Neuronal stem cell (in vitro differentiated cells): ENCODE measurements around the gene KIAA0825.
"Not testable (repeated sequence)": the region's sequence is repeated elsewhere in the genome, so short reads cannot be mapped to it uniquely, and the experiment has no call there.

Experiments
- DNase-seq: peaks from one replicate; pipeline ENCODE4 v3.0.0-alpha.2; 2013; ENCODE audit warnings: low spot score
- H2AFZ ChIP-seq: one replicate; pipeline ENCODE4 v1.6.1; 2013; ENCODE audit warnings: mild to moderate bottlenecking, low read length, inconsistent platforms
- H2AK5ac ChIP-seq: 2 replicates; pipeline ENCODE4 v1.6.1; 2013; ENCODE audit warnings: low read depth, mild to moderate bottlenecking, inconsistent platforms, low read length, moderate library complexity, mixed read lengths
- H2BK120ac ChIP-seq: 2 replicates; pipeline ENCODE4 v1.6.1; 2013; ENCODE audit warnings: low read depth, mild to moderate bottlenecking, inconsistent platforms, low read length, moderate library complexity, mixed read lengths
- H2BK12ac ChIP-seq: one replicate; pipeline ENCODE4 v1.6.1; 2013; ENCODE audit warnings: low read length, inconsistent platforms
- H2BK15ac ChIP-seq: 2 replicates; pipeline ENCODE4 v1.6.1; 2013; ENCODE audit warnings: mild to moderate bottlenecking, low read length, inconsistent platforms, mixed read lengths
- H2BK5ac ChIP-seq: one replicate; pipeline ENCODE4 v1.6.1; 2013; ENCODE audit warnings: inconsistent platforms, mild to moderate bottlenecking, low read length, moderate library complexity
- H3K14ac ChIP-seq: one replicate; pipeline ENCODE4 v1.6.1; 2013; ENCODE audit warnings: low read length, inconsistent platforms
- H3K18ac ChIP-seq: 2 replicates; pipeline ENCODE4 v1.6.1; 2013; ENCODE audit warnings: low read length, inconsistent platforms
- H3K23ac ChIP-seq: 2 replicates; pipeline ENCODE4 v1.6.1; 2013; ENCODE audit warnings: low read depth, mild to moderate bottlenecking, mixed read lengths, low read length, inconsistent platforms; ENCODE audit not compliant: poor library complexity
- H3K27ac ChIP-seq: replicated peaks from 3 replicates; pipeline ENCODE4 v1.5.1; 2013; ENCODE audit warnings: low read length, inconsistent platforms
- H3K27me3 ChIP-seq, 3 experiments: 2 replicates each; pipeline ENCODE4 v1.6.1; 2013; ENCODE audit warnings: low read length in 3 of 3, mild to moderate bottlenecking in 2 of 3, inconsistent platforms in 1 of 3, low read depth in 1 of 3, mixed read lengths in 1 of 3, moderate library complexity in 1 of 3; ENCODE audit not compliant: control insufficient read depth in 3 of 3, insufficient read depth in 3 of 3
- H3K36me3 ChIP-seq, 2 donors: replicated peaks in 1 of 2; 2 replicates each; pipeline ENCODE4 v1.6.1; 2013; ENCODE audit warnings: low read length in 2 of 2; ENCODE audit not compliant: control insufficient read depth in 2 of 2, insufficient read depth in 2 of 2
- H3K4ac ChIP-seq: 2 replicates; pipeline ENCODE4 v1.6.1; 2013; ENCODE audit warnings: inconsistent platforms, mild to moderate bottlenecking, low read length, moderate library complexity
- H3K4me1 ChIP-seq, 2 donors: 1 replicate in 1 of 2; 2 replicates in 1 of 2; pipeline ENCODE4 v1.6.1; 2013; ENCODE audit warnings: low read length in 2 of 2, low read depth in 1 of 2; ENCODE audit not compliant: control insufficient read depth in 2 of 2, insufficient read depth in 1 of 2
- H3K4me2 ChIP-seq: one replicate; pipeline ENCODE4 v1.6.1; 2013; ENCODE audit warnings: mild to moderate bottlenecking, low read length, inconsistent platforms; ENCODE audit not compliant: insufficient read depth, poor library complexity, severe bottlenecking
- H3K4me3 ChIP-seq, 2 donors: 2 replicates each; pipeline ENCODE4 v1.5.1; 2013; ENCODE audit warnings: low read length in 2 of 2, mild to moderate bottlenecking in 2 of 2, inconsistent platforms in 1 of 2, moderate library complexity in 1 of 2
- H3K79me1 ChIP-seq: one replicate; pipeline ENCODE4 v1.6.1; 2013; ENCODE audit warnings: low read depth, mild to moderate bottlenecking, inconsistent platforms, low read length, moderate library complexity
- H3K9ac ChIP-seq: one replicate; pipeline ENCODE4 v1.6.1; 2013; ENCODE audit warnings: mild to moderate bottlenecking, low read depth, low read length, inconsistent platforms; ENCODE audit not compliant: poor library complexity
- H3K9me3 ChIP-seq, 2 donors: replicated peaks in 1 of 2; 2 replicates each; pipeline versions ENCODE3 to v1.6.1; 2013; ENCODE audit warnings: low read length in 2 of 2, mild to moderate bottlenecking in 2 of 2, inconsistent platforms in 1 of 2, low read depth in 1 of 2, mixed read lengths in 1 of 2, moderate library complexity in 1 of 2; ENCODE audit not compliant: control insufficient read depth in 2 of 2, insufficient read depth in 1 of 2
- H4K8ac ChIP-seq: one replicate; pipeline ENCODE4 v1.6.1; 2013; ENCODE audit warnings: low read depth, mild to moderate bottlenecking, inconsistent platforms, low read length, moderate library complexity
- H4K91ac ChIP-seq: one replicate; pipeline ENCODE4 v1.6.1; 2013; ENCODE audit warnings: low read length, low read depth, mild to moderate bottlenecking, inconsistent platforms; ENCODE audit not compliant: poor library complexity
- WGBS, 2 donors: extraction: QIAGEN DNeasy Blood & Tissue Kit; methylation state at CpG; one replicate each; pipeline ENCODE4 v1.1.7; 2013; ENCODE audit warnings: missing lambda C conversion rate in 2 of 2, mixed read lengths in 1 of 2; ENCODE audit not compliant: insufficient read length in 2 of 2, insufficient replicate concordance in 1 of 2; ENCODE audit errors: extremely low coverage in 2 of 2; 5-methylcytosine and 5-hydroxymethylcytosine counted together

KIAA0825 gene

DNA sequence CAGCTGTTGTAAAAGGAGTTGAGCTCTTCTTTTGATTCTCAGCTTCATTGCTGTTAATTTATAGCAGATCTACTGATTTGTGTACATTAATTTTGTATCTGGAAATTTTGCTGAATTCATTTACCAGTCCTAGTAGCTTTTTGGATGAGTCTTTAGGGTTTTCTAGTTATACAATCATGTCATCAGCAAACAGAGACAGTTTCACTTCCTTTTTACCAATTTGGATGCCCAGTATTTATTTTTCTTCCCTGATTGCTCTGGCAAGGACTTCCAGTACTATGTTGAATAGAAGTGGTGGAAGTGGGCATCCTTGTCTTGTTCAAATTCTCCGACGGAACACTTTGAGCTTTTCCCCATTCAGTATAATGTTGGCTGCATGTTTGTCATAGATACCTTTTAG, 478.1 kb downstream of the KIAA0825 start:
- no peak for DNase-seq
- no peak overlapping the region for H2BK120ac ChIP-seq
- H4K8ac ChIP-seq = no peak overlapping the region
- no peak overlapping the region for H2AK5ac ChIP-seq
- H3K4me3 ChIP-seq = no peak overlapping the region
- H3K14ac ChIP-seq = no peak overlapping the region
- peaks cover 0 to 7% of the 10 kb centered on the region in 2 donors for H3K9me3 ChIP-seq
- no peaks in the 10 kb centered on the region for H3K79me1 ChIP-seq
- no peak overlapping the region for H4K91ac ChIP-seq
- H2AFZ ChIP-seq = no peak overlapping the region
- no peaks in the 10 kb centered on the region for H3K36me3 ChIP-seq
- H2BK12ac ChIP-seq = no peak overlapping the region
- H3K9ac ChIP-seq = no peak overlapping the region
- no peaks in the 10 kb centered on the region for H3K4me1 ChIP-seq
- H3K23ac ChIP-seq = no peak overlapping the region
- H2BK5ac ChIP-seq = no peak overlapping the region
- no peak overlapping the region for H2BK15ac ChIP-seq
- no peak overlapping the region for H3K18ac ChIP-seq
- no peak overlapping the region for H3K4ac ChIP-seq
- no peaks in the 10 kb centered on the region for H3K27me3 ChIP-seq
- no peak overlapping the region for H3K27ac ChIP-seq
- no peak overlapping the region for H3K4me2 ChIP-seq
- WGBS, 2 donors = no CpG with 5 or more reads among the region's 2 CpGs

DNA sequence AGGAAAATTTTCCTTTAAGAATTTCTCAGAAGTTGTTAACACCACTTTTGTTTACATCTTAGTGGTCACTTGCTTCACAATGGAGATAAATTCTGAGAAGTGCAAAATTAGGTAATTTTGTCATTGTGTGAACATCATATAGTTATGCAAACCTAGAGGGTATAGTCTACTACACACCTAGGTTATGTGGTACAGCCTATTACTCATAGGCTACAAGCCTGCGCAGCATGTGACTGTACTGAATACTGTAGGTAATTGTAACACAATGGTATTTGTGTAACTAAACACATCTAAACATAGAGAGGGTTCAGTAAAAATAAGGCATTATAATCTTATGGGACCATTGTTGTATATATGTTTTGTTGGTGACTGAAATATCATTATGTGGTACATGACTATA, 488.3 kb downstream of the KIAA0825 start:
- no peak overlapping the region for H2BK15ac ChIP-seq

DNA sequence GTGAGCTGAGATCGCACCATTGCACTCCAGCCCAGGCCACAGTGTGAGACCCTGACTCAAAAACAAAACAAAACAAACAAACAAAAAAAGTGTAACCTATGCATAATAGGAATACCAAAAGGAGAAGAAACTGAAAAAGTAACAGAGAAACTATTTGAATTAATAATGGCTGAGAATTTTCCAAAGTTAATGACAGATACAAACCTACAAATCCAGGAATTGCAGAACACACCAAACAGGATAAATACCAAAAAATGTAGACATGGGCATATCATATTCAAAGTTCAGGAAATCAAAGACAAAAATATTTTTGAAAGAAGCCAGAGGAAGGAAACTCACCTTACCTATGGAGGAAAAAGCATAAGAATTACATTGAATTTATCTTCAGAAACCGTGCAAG, 493.3 kb downstream of the KIAA0825 start:
- no peaks in the 10 kb centered on the region for H3K79me1 ChIP-seq
- H2BK120ac ChIP-seq = no peak overlapping the region
- no peak overlapping the region for H2BK15ac ChIP-seq

More for the DNA sequence above, 488.3 kb downstream of the KIAA0825 start:
- Histone ChIP-seq H3K79me1 (no peaks in the 10 kb centered on the region), H2AK5ac (no peak overlapping the region), H3K18ac (no peak overlapping the region), H3K4me2 (no peak overlapping the region), H3K27me3 (no peaks in the 10 kb centered on the region), H4K8ac (no peak overlapping the region), H2BK12ac (no peak overlapping the region), H4K91ac (no peak overlapping the region), H3K23ac (no peak overlapping the region), H3K36me3 (no peaks in the 10 kb centered on the region), H2BK5ac (no peak overlapping the region), H3K27ac (no peak overlapping the region), H3K9ac (no peak overlapping the region), H3K4me3 (no peak overlapping the region), H2AFZ (peak overlapping the region; percentile 71), H3K14ac (no peak overlapping the region), H3K9me3 (peaks cover 0 to 3% of the 10 kb centered on the region in 2 donors), H3K4me1 (no peaks in the 10 kb centered on the region), H3K4ac (no peak overlapping the region), H2BK120ac (no peak overlapping the region)
- no peak for DNase-seq
- no CpG with 5 or more reads among the region's 1 CpG for whole genome bisulfite sequencing, 2 donors

DNA sequence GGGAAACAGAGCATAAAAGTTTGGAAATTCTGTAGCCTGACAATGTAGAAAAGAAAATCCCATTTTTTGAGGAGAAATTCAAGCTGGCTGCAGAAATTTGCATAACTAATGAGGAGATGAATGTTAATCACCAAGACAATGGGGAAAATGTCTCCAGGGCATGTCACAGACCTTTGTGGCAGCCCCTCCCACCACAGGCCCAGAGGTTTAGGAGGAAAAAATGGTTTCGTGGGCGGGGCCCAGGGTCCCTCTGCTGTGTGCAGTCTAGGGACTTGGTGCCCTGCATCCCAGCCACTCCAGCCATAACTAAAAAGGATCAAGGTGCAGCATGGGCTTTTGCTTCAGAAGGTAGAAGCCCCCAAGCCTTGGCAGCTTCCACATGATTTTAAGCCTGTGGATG, 502.1 kb downstream of the KIAA0825 start:
- H3K79me1 ChIP-seq, H3K4me2 ChIP-seq, H4K8ac ChIP-seq, H3K4ac ChIP-seq, H3K36me3 ChIP-seq, H3K14ac ChIP-seq, DNase-seq, H2BK12ac ChIP-seq, H2AFZ ChIP-seq, H3K27me3 ChIP-seq, H2AK5ac ChIP-seq, H4K91ac ChIP-seq, H2BK5ac ChIP-seq, H3K18ac ChIP-seq, H3K27ac ChIP-seq, H3K4me3 ChIP-seq, H3K9ac ChIP-seq, H2BK15ac ChIP-seq, H3K23ac ChIP-seq, H2BK120ac ChIP-seq: not testable (repeated sequence)
- Histone ChIP-seq H3K4me1 (peaks cover 0 to 10% of the 10 kb centered on the region in 2 donors), H3K9me3 (peaks cover 0 to 21% of the 10 kb centered on the region in 2 donors)
- no CpG with 5 or more reads among the region's 2 CpGs for WGBS, 2 donors

More for the DNA sequence above, 493.3 kb downstream of the KIAA0825 start:
- H3K4me2 ChIP-seq = no peak overlapping the region
- no peak overlapping the region for H3K4me3 ChIP-seq
- H3K27me3 ChIP-seq = no peaks in the 10 kb centered on the region
- H3K4me1 ChIP-seq = no peaks in the 10 kb centered on the region
- no peak overlapping the region for H2AK5ac ChIP-seq
- H3K23ac ChIP-seq = no peak overlapping the region
- no peak overlapping the region for H2BK5ac ChIP-seq
- H3K36me3 ChIP-seq = no peaks in the 10 kb centered on the region
- H3K9me3 ChIP-seq = peaks cover 0 to 3% of the 10 kb centered on the region in 2 donors
- no peak overlapping the region for H3K14ac ChIP-seq
- no peak overlapping the region for H3K18ac ChIP-seq
- H3K27ac ChIP-seq = no peak overlapping the region
- no peak for DNase-seq
- no peak overlapping the region for H4K91ac ChIP-seq
- no peak overlapping the region for H3K9ac ChIP-seq
- no CpG with 5 or more reads among the region's 2 CpGs for WGBS, 2 donors
- no peak overlapping the region for H2BK12ac ChIP-seq
- H2AFZ ChIP-seq = no peak overlapping the region
- H4K8ac ChIP-seq = no peak overlapping the region
- H3K4ac ChIP-seq = no peak overlapping the region
